Left cardiac atrium (tissue), 4 donors: Measurements from ENCODE around the gene SPDYE16. TPM values are rescaled to one million over a fixed set of nuclear protein-coding genes. Genes with fewer than 3 reads are reported as not detected.
"Not testable (repeated sequence)": the region's sequence is repeated elsewhere in the genome, so short reads cannot be mapped to it uniquely, and the experiment has no call there.

Experiments
- ATAC-seq, 2 donors: fragments of 200-7000 bp; cut with Tn5 transposase; one replicate each; pipeline ENCODE4 v1.9.1; 2020; ENCODE audit warnings: mild to moderate bottlenecking in 2 of 2, moderate library complexity in 2 of 2
- DNase-seq: peaks from one replicate; pipeline ENCODE4 v3.0.0-alpha.2; 2020
- intact Hi-C, 2 donors: fragments of 100-400 bp; cut with DNase I; formaldehyde crosslinking; loops; one replicate each; pipeline versions ENCODE4 v1.14.1 to v1.15.1; 2022 to 2023
- long read RNA-seq: library from polyadenylated mRNA; unstranded; transcript quantifications from one replicate; pipeline ENCODE4 v2.0.0, GENCODE V29; 2021
- total RNA-seq, 2 donors: library from RNA; stranded (reverse); fragmentation: NEBNext Ultra II Directional; extraction: Animal tissue kit (Norgen Biotek cat#: 25700); gene quantifications; one replicate each; pipeline ENCODE4 v1.2.1, GENCODE V29; 2021
- donor health status: DM: no; HTN: yes; CAD: no.
- donor health status: DM: no; HTN: yes; CAD: no; lungs with severe emphysema.
- donor health status: DM: yes; HTN: yes; CAD: no.
- donor health status: Dilated cardiomyopathy.

The SPDYE16 gene
- total RNA-seq, result under 1 TPM; 0.12 to 0.34 TPM
- long read RNA-seq, result 0 reads

- DNase-seq, ATAC-seq, intact Hi-C loops: not testable (repeated sequence)
Measured at GRCh38 chr7:76543197-76543596, at the start of gene SPDYE16. TSS of gene SPDYE16 (minus strand) at chr7:76543297. CDS start at chr7:76541459, 1,838 bp downstream.

- DNase-seq, ATAC-seq, intact Hi-C loops: not testable (repeated sequence)
Measured at GRCh38 chr7:76592694-76593093, 49.6 kb upstream of the SPDYE16 start.

GRCh38 chr7:76591602-76592304, 48.7 kb upstream of the SPDYE16 start:
- not testable (repeated sequence) for ATAC-seq, DNase-seq

GRCh38 chr7:76591033-76591432, 47.9 kb upstream of the SPDYE16 start:
- DNase-seq, ATAC-seq, intact Hi-C loops: not testable (repeated sequence)

More at GRCh38 chr7:76591602-76592304, 48.7 kb upstream of the SPDYE16 start:
- intact Hi-C loops, result not testable (repeated sequence)

GRCh38 chr7:76588586-76588985, 45.5 kb upstream of the SPDYE16 start:
- DNase-seq, ATAC-seq, intact Hi-C loops: not testable (repeated sequence)

GRCh38 chr7:76586585-76587315, 43.7 kb upstream of the SPDYE16 start:
- DNase-seq, ATAC-seq, intact Hi-C loops: not testable (repeated sequence)

GRCh38 chr7:76583636-76584281, 40.7 kb upstream of the SPDYE16 start:
- intact Hi-C loops, DNase-seq: not testable (repeated sequence)

GRCh38 chr7:76582848-76583631, 39.9 kb upstream of the SPDYE16 start:
- DNase-seq, result peak; percentile 84
- ATAC-seq, result peak; percentile 98 to 100
- intact Hi-C loops, result not testable (repeated sequence)

More at GRCh38 chr7:76583636-76584281, 40.7 kb upstream of the SPDYE16 start:
- peak; percentile 74 to 81 for ATAC-seq

- DNase-seq, ATAC-seq, intact Hi-C loops: not testable (repeated sequence)
Measured at GRCh38 chr7:76575919-76576655, 33.0 kb upstream of the SPDYE16 start.

GRCh38 chr7:76575431-76575830, 32.3 kb upstream of the SPDYE16 start:
- ATAC-seq, DNase-seq, intact Hi-C loops: not testable (repeated sequence)

GRCh38 chr7:76572296-76572695, 29.2 kb upstream of the SPDYE16 start:
- DNase-seq, intact Hi-C loops: not testable (repeated sequence)
- peak in 1 of 2 donors; percentile 31 for ATAC-seq

- peak in 1 of 2 donors; percentile 24 for ATAC-seq
- intact Hi-C loops, DNase-seq: not testable (repeated sequence)
Measured at GRCh38 chr7:76570324-76570775, 27.3 kb upstream of the SPDYE16 start.

GRCh38 chr7:76568742-76569141, 25.6 kb upstream of the SPDYE16 start:
- intact Hi-C loops, DNase-seq, ATAC-seq: not testable (repeated sequence)

- ATAC-seq, DNase-seq: not testable (repeated sequence)
Measured at GRCh38 chr7:76567753-76568152, 24.7 kb upstream of the SPDYE16 start.

GRCh38 chr7:76567311-76567710, 24.2 kb upstream of the SPDYE16 start:
- DNase-seq, intact Hi-C loops, ATAC-seq: not testable (repeated sequence)

More at GRCh38 chr7:76567753-76568152, 24.7 kb upstream of the SPDYE16 start:
- intact Hi-C loops, result not testable (repeated sequence)

GRCh38 chr7:76565001-76565400, 21.9 kb upstream of the SPDYE16 start:
- intact Hi-C loops, ATAC-seq, DNase-seq: not testable (repeated sequence)

- DNase-seq, intact Hi-C loops, ATAC-seq: not testable (repeated sequence)
Measured at GRCh38 chr7:76561342-76561741, 18.2 kb upstream of the SPDYE16 start.
